Astrocyte of the spinal cord (primary cell): ENCODE data around the gene RARG.

Source experiments
- DNase-seq: peaks from one replicate; pipeline ENCODE4 v3.0.0; 2011; ENCODE audit warnings: low read depth, low spot score
- H3K4me3 ChIP-seq: 2 replicates; pipeline ENCODE4 v1.5.1; 2011; ENCODE audit warnings: low read depth, mild to moderate bottlenecking, low read length, moderate library complexity
- in situ Hi-C: cut with HindIII; loops from 2 replicates; pipeline ENCODE4 v1.10.0; 2017; ENCODE audit warnings: low sequenced_read_pairs
- TF ChIP-seq, protein P1 (sequence below): IDR thresholded peaks from 2 replicates; pipeline ENCODE4 v1.5.1; 2012; ENCODE audit warnings: low read depth, mild to moderate bottlenecking, low read length, inconsistent platforms

Gene RARG

DNA sequence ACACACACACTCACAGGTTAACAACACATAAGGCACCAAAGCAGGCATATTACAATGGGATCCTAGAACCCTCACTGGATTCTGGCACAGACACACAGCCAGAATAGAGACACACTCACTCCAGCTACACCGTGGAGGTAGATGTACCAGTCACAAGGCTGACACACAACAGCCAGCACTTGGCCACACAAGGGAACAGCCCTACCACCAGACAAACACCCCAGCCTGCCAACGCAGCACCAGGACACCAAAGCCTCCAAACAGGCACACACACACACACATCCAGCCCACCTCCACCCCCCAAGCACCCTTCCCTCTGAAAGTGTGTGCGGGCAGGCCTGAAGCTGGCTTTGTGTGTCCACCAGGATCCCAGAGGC is 14.1 kb downstream of the RARG start:
- peak overlapping the region; percentile 57 for H3K4me3 ChIP-seq
- in situ Hi-C loops: no loop called here
- no peak for DNase-seq
- TF ChIP-seq, protein P1, sequence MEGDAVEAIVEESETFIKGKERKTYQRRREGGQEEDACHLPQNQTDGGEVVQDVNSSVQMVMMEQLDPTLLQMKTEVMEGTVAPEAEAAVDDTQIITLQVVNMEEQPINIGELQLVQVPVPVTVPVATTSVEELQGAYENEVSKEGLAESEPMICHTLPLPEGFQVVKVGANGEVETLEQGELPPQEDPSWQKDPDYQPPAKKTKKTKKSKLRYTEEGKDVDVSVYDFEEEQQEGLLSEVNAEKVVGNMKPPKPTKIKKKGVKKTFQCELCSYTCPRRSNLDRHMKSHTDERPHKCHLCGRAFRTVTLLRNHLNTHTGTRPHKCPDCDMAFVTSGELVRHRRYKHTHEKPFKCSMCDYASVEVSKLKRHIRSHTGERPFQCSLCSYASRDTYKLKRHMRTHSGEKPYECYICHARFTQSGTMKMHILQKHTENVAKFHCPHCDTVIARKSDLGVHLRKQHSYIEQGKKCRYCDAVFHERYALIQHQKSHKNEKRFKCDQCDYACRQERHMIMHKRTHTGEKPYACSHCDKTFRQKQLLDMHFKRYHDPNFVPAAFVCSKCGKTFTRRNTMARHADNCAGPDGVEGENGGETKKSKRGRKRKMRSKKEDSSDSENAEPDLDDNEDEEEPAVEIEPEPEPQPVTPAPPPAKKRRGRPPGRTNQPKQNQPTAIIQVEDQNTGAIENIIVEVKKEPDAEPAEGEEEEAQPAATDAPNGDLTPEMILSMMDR: no peak

- H3K4me3 ChIP-seq: no peak overlapping the region
- in situ Hi-C loops: no loop called here
Measured at GRCh38 chr12:53217051-53217930, 14.7 kb downstream of the RARG start.

GRCh38 chr12:53215497-53215896 is 16.5 kb downstream of the RARG start:
- no peak overlapping the region for H3K4me3 ChIP-seq
- no peak for DNase-seq

More at GRCh38 chr12:53217051-53217930, 14.7 kb downstream of the RARG start:
- TF ChIP-seq, protein P1: no peak
- no peak for DNase-seq

GRCh38 chr12:53214687-53215455 is 17.1 kb downstream of the RARG start:
- TF ChIP-seq, protein P1: no peak
- DNase-seq: no peak
- in situ Hi-C loops: no loop called here
- no peak overlapping the region for H3K4me3 ChIP-seq

More at GRCh38 chr12:53215497-53215896, 16.5 kb downstream of the RARG start:
- in situ Hi-C loops: no loop called here
- TF ChIP-seq, protein P1: no peak

GRCh38 chr12:53214221-53214620 is 17.8 kb downstream of the RARG start:
- in situ Hi-C loops: no loop called here
- no peak overlapping the region for H3K4me3 ChIP-seq
- TF ChIP-seq, protein P1: no peak
- no peak for DNase-seq

GRCh38 chr12:53213348-53213747 is 18.7 kb downstream of the RARG start:
- H3K4me3 ChIP-seq: no peak overlapping the region
- in situ Hi-C loops: no loop called here
- peak; percentile 66 for DNase-seq
- TF ChIP-seq, protein P1: peak; percentile 95
